Stimulated activated CD4-positive, alpha-beta T cell treated with anti-CD3 and anti-CD28 coated beads, Interleukin-12 subunit alpha, Interleukin-12 subunit beta, amount 100 ng/mL, for 24 hours (primary cell): ENCODE results near the gene RANBP3.
"Not testable (repeated sequence)": the region's sequence is repeated elsewhere in the genome, so short reads cannot be mapped to it uniquely, and the experiment has no call there.

Experiments
- DNase-seq, 2 experiments: peaks; one replicate each; pipeline ENCODE4 v3.0.0-alpha.2; 2020; ENCODE audit warnings: low read depth in 2 of 2

Gene RANBP3

DNA sequence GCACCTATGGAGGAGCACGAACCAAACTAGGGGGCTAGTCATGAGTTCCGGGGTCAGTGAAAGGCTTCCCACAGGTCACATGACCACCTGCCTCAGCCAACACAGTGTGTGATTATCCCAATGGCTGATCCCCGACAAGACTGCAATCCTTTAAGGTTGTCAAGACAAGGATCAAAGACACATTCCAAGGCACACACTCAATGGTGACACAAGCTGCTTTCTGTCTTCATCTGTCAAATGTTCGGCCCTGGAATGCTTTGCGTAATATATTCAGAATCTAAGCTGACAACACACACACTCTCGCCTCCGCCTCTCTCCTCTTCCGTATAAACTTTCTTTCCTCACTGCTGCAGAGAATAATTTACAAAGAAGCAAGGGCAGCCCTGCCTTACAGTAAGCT, 11.7 kb downstream of the RANBP3 start:
- DNase-seq = no peak

DNA sequence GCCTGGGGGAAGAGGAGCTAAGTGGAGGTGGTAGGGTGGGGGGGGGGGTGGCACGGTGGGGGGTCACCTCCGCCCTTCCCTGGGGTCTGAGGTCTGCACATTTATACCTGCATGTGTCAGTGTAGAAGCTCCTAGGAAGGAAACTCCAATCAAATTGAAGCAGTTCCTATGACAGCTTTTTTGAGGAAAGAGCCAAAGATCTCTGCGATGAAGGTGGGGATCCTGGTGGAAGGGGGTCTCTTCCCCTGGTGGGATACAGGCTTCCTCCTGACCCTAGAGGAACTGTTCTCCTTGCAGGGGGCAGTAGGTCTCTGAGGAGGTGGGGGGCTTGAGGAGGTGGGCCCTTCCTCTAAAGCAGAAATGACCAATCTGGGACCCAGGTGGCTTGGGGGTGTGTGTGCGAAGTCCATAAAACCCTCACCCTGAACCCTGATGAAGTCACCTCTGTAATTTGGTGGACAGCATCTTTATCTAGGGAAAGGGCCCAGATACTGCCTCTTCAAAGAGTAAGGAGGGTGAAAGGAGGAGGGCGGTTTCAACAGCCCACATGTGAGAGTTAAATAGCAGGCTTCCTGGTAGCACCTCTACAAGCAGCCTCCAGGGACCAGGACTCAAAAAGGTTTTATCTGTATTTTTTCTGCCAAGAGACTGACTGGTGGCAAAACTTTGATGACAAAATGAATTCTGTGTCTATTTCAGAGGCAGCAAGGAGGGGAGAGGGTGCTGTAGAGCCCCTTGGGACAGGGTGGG, 12.9 kb downstream of the RANBP3 start:
- no peak for DNase-seq

DNA sequence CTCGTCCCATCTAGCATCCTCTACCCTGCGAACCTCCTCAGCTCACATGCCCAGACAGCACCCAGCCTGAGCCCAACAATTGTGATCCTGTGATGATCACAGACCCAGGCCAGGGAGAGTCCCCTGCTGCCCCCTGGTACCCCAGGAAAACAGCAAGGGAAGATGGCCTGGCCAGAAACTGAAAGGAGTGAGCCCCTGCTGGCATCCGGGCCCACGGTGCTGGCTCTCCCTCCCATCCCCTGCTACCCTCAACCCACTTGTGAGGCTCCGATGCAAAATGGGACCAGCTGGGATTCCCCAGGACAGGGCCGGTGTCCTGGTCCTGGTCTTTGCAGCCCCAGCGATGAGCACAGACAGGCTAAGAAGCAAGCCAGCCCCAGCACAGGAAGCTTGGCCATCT, 14.1 kb downstream of the RANBP3 start:
- DNase-seq = no peak

DNA sequence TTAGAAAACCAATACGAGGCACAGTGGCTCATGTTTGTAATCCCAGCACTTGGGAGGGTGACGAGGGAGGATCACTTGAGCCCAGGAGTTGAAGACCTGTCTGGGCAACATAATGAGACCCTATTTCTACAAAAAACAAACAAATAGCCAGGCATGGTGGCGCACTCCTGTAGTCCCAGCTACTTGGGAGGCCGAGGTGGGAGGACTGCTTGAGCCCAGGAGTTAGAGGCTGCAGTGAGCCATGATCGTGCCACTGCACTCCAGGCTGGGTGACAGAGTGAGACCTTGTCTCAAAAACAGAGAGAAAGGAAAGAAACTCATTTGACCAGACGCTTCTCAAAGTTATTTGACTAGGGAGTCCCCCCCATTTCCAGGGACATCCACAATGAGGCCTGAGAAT, 14.7 kb downstream of the RANBP3 start:
- not testable (repeated sequence) for DNase-seq

DNA sequence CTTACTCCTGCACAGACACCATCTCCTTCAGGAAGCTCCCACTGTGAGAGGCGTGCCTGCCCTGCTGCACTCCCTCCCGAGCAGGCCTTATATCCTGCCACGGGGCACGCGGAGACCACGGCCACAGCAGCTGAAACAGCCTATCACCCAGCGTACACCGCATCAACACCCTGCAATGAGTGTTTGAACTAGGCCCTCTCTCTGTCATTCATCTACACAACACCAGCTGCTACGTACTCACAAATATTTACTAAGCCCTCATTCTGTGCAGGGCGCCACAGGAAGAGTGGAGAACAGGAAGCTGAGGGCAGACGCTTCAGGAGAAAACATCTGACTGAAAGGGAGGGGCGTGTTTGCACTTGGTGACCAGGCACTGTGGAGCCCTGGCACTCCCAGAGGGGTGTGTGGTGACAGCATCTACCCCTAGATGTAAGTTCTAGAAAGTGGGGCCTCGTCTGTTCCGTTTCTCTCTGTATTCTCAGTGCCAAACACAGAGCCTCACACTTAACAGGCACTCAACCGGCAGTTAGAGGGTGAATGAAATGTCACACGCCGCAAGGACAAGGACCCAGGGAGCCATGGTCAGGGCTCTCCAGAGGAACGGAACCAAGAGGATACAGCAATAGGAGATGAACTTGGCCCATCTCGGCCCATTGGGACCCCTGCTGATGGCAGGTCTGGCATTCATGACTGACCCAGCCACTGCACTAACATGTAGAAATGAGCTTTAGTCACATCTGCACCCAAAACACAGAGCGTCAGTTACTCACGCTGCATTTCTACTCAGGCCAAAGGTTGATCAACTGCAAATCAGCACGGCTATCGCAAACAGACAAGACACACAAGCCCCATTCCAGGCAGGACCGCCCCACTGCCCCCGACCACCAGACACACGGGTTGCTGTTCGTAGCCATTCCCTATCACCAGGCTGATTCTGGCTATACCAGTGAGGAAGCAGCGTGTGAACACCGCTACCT, 15.7 kb downstream of the RANBP3 start:
- no peak for DNase-seq

DNA sequence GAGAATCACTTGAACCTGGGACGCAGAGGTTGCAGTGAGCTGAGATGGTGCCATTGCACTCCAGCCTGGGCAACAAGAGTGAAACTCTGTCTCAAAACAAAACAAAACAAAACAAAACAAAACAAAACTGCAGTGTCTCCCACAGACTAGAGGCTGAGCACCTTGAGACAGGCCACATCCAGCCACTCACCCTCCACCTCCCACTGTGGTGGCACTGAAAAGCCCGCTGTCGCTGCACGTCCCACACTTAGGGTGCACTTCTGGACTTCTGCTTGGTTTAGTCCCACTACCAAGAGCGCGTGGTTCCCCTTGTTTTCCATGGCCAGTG, 16.3 kb downstream of the RANBP3 start:
- DNase-seq = not testable (repeated sequence)

DNA sequence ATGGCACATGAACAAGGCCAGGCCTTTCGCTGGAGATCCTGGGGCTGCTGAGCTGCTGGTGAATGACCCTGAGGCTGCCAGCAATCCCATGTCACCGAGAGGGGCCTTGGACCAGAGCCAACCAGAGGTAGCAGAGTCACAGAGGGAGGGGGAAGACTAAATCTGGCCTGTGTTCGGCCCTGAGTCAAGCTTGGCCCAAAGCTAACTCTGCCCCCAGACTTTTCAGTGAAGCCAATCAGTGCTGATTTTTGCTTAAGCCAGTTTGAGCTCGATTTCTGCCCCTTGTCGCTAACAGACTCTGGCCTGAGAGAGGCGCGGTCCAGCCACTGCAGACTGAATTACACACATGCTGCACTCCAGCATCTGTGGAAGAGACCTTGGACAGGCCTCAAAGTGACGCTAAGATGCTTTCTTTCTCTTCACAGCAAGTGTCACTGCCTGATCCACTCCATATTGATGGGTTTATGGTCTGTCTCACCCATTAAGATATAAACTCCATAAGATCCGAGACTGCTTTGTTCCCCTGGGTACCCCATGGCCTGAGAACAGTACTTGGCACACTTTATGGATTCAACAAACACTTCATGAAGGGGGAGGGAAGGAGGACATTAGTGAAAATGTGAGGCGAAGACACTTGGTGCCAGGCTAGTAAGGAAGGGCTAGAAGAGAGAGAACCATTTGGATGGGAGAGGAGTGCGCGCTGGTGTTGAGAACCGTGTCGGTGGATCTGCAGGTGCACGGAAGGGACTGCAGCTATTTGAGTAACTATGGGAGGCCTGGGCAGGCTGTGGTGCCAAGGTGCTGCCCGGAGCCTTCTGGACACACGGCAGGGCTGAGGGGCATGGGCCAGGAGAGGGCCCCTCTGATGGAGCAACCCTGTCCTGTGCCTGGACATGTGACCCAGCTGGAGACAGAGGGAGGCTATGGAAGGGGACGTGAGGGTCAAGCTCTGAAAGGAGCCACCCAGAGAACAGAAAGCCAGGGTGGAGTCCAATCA, 17.6 kb downstream of the RANBP3 start:
- no peak for DNase-seq

DNA sequence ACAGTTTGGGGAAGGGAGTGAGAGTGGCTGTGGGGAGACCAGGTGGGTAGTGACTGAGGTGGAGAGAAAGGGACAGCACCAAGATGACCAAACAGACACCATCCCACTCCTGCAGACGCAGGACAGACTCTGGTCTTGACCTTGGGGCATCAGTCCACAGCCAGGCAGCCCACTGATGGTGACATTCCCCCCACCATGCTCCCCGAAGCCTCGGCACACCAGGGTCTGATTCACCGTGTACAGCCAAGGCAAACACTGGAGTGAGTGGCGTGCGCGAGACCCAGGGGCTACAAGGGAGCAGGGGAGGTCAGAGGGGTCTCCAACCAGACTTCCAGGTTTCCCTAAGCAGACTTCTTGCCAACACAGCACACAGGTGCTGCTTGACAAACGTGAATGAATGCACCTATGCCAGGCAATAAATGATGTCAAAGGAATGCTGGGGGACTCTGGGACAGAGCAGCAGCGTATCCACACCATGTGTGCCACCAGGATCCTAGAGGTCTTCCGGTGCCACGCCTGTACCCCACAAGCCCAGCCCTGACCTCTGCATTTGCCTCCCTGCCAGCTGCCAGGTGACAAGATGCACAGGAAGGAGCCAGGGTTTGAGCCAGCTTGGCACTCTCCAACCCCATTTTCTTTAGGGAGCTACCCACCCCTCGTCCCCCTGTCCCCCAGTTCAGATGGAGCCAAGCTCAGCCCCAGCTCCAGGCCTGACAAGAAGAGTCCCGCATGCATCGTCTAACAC, 18.5 kb downstream of the RANBP3 start:
- DNase-seq = no peak

DNA sequence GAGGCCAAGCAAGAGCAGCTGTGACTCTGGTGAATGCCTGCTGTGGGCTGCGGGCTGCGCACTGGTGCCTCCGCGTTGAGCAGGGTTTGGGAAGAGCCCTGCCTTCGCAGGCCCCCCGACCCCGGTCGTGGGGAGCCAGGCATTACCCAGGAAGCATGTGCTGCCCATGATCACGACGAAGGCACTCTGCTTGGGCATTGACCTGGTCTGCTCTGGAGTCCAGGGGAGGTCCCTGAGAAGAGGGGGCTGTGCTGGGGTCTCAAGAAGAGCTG, 19.2 kb downstream of the RANBP3 start:
- DNase-seq = no peak

DNA sequence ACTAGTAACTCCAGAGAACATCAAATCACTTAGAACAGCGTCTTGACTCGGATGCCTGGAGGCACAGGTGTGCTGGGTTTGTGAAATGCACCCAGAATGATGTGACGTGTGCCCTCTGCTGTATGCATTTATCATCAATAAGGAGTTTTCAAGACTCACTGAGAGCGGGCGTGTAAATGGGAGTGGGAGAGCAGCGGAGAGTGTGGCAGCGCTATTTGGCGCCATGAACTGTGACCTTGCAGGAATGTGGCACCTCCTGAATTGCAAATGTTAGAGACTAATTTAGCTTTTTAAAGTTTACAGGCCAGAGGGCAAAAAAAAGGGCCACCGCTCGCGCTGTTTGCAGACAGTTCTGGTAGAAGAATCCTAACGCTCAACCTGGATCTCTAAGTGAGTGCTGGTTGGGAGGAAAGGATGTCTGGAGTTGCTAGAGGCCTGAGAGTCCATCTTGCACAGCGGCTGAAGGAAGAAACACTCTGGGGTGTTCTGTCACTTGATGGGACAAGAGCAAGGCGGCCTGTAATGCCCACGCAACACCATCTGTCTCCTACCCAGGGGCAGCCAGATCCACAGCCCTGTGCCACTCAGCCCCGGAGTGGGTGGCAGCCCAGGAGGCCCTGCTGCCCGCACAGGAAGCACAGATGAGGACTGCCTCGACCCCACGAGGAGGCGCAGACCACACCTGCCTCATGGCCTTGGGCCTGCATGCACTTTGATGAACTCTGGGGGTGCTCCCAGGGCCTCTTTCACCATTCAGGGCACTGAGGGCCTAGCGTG, 19.7 kb downstream of the RANBP3 start:
- DNase-seq = no peak

DNA sequence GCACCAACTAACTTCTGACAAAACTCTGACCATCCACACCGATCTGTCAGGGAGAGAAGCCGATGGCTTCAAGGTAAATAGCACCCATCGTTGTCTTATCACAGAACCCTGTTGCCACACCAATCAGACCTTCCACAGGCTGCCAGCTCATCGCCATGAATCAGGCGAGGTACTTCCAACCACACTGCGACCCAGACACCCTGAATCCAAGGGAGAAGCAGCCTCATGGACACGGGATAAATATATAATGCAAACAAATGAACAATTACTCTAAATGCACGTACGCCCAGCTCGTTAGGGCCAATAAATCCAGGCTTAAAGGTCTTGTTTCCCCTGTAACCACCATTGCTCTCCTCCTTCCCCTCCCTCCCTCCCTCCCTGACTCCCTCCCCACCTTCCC, 20.8 kb downstream of the RANBP3 start:
- DNase-seq = no peak

DNA sequence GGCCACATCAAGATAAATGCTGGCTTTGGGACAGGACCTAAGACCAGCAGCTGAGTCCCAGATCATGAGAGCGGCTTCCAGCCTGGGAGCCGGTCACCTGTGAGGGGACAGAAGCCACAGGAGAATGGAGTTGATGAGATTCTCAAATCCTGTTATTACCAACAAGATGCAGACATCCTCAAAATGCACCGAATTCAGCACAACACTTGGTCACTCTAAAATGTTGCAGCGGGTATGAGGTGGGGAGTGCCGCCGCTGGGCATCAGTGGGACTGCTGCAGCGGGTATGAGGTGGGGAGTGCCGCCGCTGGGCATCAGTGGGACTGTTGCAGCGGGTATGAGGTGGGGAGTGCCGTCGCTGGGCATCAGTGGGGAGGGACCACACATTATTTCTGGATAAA, 21.2 kb downstream of the RANBP3 start:
- no peak for DNase-seq

DNA sequence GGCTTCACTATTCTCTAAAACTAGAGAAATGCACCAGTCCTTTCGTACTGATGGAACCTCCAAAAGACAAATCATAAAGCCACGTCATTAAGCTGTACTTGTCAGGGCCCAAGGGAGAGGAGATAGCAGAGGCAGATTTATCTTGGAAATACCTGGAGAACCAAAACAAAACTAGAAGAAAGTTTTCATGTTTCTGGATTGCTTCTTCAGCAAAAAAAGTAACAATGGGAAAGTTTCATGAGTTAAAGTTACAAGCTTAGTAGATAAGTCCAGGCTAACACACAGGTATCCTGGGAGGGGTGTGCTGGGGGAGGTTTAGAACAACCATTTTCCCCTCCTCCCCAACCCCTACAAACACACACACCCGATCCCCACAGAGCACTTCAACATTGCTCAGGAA, 21.6 kb downstream of the RANBP3 start:
- DNase-seq = no peak

DNA sequence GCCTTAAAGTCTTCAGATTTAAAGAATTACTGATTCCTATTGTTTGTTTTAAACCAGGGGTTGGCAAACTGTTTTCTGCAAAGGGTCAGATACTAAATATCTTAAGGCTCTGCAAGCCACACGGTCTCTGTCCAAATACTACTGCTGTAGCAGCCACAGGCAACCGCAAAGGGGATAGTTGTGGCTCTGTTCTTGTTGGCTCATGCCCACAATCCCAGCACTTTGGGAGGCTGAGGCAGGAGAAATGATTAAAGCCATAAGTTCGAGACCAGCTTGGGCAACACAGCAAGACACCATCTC, 22.4 kb downstream of the RANBP3 start:
- no peak for DNase-seq

DNA sequence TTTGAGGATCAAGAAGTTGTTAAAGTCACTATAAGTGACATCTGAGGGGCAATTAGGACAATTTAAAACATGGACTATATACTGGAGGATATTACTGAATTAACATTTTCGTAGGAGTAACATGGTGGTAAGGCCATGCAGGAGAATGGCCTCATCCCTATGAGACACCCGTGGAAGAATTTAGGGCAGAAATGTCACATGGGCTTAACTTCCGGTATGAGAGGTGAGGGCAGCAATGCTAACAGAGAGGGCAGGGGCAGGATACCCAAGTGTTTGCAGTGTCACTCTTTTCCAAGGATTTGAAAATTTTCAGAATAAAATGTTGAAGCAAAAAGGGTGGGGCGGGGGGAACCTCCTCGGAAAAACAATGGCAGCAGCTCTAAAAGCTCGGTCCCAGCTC, 23.6 kb downstream of the RANBP3 start:
- no peak for DNase-seq

DNA sequence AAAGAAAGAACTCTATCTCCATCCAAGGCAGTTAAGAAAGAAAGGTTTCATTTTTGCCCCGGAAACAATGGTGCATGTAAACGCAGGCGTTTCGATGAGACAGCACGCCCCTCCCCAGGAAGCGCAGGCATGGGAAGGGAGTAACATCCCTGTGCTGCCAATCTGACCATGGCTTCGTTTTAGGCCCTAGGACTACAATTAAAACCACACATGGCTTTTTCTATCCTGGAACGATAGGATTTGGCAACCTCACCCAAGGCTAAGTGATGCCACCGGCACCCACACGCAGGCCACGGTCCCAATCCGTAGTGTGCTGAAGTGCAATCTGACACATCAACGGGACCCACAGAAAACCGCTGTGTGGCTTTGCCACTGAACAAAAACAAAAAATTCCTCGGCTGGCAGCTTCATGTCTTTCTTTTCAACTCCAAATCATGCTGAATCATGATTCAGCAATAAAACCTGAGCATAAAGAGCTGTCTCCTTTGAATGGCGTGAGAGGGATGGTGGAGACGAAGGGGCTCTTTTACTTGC, 24.2 kb downstream of the RANBP3 start:
- peak in 1 of 2 experiments; percentile 34 for DNase-seq

DNA sequence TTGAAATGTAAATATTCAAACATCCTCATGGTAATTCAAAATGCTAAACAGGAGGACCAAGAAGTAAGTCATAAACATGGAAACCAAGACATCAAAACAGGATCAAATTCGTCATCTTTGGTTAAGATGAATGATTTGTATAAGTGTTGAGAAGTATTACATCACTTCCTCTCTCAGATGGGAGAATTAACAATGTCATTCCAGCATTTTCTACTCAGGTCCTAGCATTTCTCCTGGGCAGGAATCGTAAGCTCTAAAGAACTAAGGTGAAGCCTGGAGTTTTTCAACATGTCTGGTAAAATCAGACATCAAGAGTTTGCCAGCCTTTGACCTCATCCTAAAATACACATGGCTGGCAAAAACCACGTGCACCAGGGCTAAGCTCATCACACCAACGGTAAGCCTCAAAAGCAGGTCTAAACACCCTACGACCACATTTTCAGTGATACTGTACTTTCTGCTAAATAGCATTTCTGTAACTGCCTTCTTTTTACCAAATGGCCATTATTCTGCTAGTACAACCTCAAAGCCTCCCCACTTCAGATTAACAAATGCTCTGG, 24.8 kb downstream of the RANBP3 start:
- no peak for DNase-seq

DNA sequence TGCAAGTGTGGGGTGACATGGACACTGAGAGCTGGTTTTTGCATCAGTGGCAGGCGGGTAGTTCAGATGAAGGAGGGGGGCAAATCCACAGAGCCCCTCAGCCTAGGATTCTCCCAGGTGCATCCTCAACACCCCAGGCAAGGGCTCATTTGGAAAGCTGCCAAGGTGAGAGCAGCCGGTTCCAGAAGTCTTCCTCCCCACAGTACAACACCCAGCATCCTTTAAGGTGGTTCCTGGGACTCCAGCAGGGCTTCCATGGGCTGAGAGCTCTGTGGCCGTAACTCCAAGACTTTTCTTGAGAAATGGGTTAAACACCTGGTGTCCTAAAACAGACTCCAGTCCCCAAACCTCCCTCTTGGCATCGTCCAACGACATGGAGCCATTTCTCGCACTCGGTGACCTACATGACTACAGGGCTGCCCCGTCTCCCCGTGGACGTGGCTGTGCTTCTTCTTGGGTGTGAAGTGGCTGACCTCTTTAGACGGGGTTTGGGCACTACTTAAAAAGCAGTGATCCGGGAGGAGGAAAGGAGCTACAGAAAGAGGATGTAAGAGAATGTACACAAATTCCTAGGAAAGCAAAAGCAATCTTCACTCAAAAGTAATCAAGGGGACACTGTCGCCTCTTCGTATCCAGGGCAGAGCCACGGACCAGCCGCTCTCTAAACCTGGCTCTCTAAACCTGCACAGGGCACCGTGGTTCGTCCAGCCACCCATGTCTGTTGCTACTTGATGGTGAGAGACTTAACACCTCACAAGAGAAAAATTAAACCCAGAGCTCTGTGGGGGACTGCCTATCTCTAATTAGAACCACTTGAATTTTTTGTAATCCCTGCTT, 25.5 kb downstream of the RANBP3 start:
- DNase-seq = no peak

DNA sequence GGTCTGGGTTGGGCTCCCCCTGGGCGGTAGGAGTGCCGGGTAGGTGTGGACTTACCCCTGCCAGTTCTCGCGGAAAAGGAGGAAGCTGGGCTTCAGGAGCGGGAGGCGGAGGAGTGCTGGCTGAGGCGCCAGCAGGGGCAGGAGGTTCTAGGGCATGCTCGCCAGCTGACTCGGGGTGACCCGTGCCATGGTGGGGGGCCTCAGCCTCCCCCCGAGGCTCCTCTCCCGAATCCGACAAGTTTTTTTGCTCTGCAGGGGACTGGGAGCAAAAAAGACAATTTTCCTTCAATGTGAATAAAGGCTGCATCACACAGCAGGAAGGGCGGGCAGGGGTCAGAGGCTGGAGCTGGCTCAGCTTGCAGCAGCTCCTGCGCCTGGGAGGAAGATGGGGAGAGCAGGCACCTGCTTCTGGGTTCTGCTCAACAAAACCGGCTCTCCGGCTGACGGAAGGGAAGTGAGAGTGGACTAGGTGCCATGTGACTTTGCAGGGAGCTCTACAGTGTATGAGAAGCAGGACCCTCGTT, 26.5 kb downstream of the RANBP3 start:
- no peak for DNase-seq
